ENCODE results near the gene NPAS1.

NPAS1 gene

GRCh38 chr19:47019431-47020041 lies at the start of gene NPAS1:
Gene NPAS1, plus strand, starts transcription at chr19:47019837. Its CDS starts 1,211 bp downstream, at chr19:47021048.
- DNase-seq (ENCODE audit: low spot score): no peak

- no peak for DNase-seq (ENCODE audit: low spot score)
Measured at GRCh38 chr19:46970815-46971214, 48.8 kb upstream of the NPAS1 start.

- no peak for DNase-seq (ENCODE audit: low spot score)
Measured at GRCh38 chr19:46972311-46972710, 47.3 kb upstream of the NPAS1 start.

- DNase-seq (ENCODE audit: low spot score): no peak
Measured at GRCh38 chr19:46974181-46974580, 45.5 kb upstream of the NPAS1 start.

GRCh38 chr19:46975011-46975924 lies 44.4 kb upstream of the NPAS1 start:
- no peak for DNase-seq (ENCODE audit: low spot score)

- peak; percentile 59 for DNase-seq (ENCODE audit: low spot score)
Measured at GRCh38 chr19:46975925-46976782, 43.5 kb upstream of the NPAS1 start.

GRCh38 chr19:46976845-46977320 lies 42.8 kb upstream of the NPAS1 start:
- peak; percentile 57 for DNase-seq (ENCODE audit: low spot score)

GRCh38 chr19:46977548-46977947 lies 42.1 kb upstream of the NPAS1 start:
- no peak for DNase-seq (ENCODE audit: low spot score)

GRCh38 chr19:46978171-46978869 lies 41.3 kb upstream of the NPAS1 start:
- no peak for DNase-seq (ENCODE audit: low spot score)

- DNase-seq (ENCODE audit: low spot score): no peak
Measured at GRCh38 chr19:46979126-46980105, 40.2 kb upstream of the NPAS1 start.

GRCh38 chr19:46980761-46981160 lies 38.9 kb upstream of the NPAS1 start:
- no peak for DNase-seq (ENCODE audit: low spot score)

- no peak for DNase-seq (ENCODE audit: low spot score)
Measured at GRCh38 chr19:46981286-46981945, 38.2 kb upstream of the NPAS1 start.

GRCh38 chr19:46983097-46983496 lies 36.5 kb upstream of the NPAS1 start:
- no peak for DNase-seq (ENCODE audit: low spot score)

GRCh38 chr19:46984077-46985010 lies 35.3 kb upstream of the NPAS1 start:
- peak; percentile 33 for DNase-seq (ENCODE audit: low spot score)

GRCh38 chr19:46985542-46986415 lies 33.9 kb upstream of the NPAS1 start:
- no peak for DNase-seq (ENCODE audit: low spot score)

- DNase-seq (ENCODE audit: low spot score): no peak
Measured at GRCh38 chr19:46988614-46989230, 30.9 kb upstream of the NPAS1 start.

GRCh38 chr19:46990991-46991676 lies 28.5 kb upstream of the NPAS1 start:
- peak; percentile 82 for DNase-seq (ENCODE audit: low spot score)
